ENCODE results near the gene PBRM1.

PBRM1 gene

DNA sequence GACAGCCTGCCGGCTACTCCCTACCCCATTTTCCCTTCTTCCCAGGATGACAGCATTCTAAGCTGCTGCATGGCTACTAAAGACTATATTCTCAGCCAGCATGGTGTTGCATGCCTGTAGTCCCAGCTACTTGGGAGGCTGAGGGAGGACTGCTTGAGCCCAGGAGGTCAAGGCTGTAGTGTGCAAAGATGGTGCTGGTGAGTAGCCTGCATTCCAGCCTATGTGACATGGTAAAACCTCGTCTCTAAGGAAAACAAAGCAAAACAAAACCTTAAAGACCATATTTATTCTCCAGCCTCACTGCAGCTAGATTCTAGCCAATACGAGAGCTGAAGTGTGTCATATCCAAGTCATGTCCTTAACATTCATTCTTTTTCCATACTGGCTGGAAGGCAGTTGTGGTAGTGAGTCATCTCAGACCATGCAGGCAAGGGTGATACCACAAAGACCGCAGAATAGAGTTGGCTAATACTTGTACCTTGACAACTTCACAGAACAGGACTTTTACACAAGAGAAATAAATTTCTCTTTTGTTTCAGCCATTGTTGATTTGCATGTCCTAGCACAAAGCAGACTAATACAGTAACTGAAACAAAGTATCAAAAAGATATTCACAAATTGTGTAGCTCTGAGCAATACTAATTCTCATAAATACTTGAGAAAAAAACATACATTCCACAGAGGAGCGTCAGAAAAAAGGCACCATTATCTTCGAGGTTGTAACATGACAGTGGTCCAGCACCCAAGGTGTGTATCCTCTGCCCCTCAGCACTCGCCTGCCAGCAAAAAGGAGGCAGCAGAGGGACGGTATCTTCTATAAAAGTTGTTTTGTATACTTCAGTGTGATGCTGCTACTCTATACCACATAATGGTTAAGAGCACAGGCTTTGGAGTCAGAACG lies 14.8 kb downstream of the PBRM1 start:
- no peak for TF ChIP-seq EZH2 (IDR thresholded peaks at IDR 0.05)
- no peak for TF ChIP-seq POLR2AphosphoS5 (IDR thresholded peaks at IDR 0.05; ENCODE audit: borderline replicate concordance, low read depth, low read length)
- TF ChIP-seq FOXP2 (optimal IDR thresholded peaks at IDR 0.05; ENCODE audit: control extremely low read depth, extremely low read length, insufficient read depth), result no peak
- H3K4me3 ChIP-seq, result no peak overlapping the region
- H3K9ac ChIP-seq (ENCODE audit: insufficient read length), result no peak overlapping the region

GRCh38 chr3:52663098-52663497 lies 22.6 kb downstream of the PBRM1 start:
- H3K27ac ChIP-seq, result no peak overlapping the region
- H3K4me3 ChIP-seq, result no peak overlapping the region
- H3K9me3 ChIP-seq (ENCODE audit: low read depth, low read length), result no peaks in the 10 kb centered on the region
- no peak for DNase-seq (ENCODE audit: low read depth, low spot score)
- TF ChIP-seq FOXP2 (optimal IDR thresholded peaks at IDR 0.05; ENCODE audit: control extremely low read depth, extremely low read length, insufficient read depth), result no peak
- TF ChIP-seq EZH2 (IDR thresholded peaks at IDR 0.05), result no peak
- TF ChIP-seq POLR2AphosphoS5 (IDR thresholded peaks at IDR 0.05; ENCODE audit: borderline replicate concordance, low read depth, low read length), result no peak
- peaks cover 48% of the 10 kb centered on the region for H3K36me3 ChIP-seq (ENCODE audit: insufficient read depth, low read length)
- H3K9ac ChIP-seq (ENCODE audit: insufficient read length), result no peak overlapping the region

More for the DNA sequence above, 14.8 kb downstream of the PBRM1 start:
- Histone ChIP-seq H3K36me3 (ENCODE audit: insufficient read depth, low read length) (peaks cover 44% of the 10 kb centered on the region), H3K27ac (no peak overlapping the region), H3K9me3 (ENCODE audit: low read depth, low read length) (no peaks in the 10 kb centered on the region)
- DNase-seq (ENCODE audit: low read depth, low spot score), result no peak

DNA sequence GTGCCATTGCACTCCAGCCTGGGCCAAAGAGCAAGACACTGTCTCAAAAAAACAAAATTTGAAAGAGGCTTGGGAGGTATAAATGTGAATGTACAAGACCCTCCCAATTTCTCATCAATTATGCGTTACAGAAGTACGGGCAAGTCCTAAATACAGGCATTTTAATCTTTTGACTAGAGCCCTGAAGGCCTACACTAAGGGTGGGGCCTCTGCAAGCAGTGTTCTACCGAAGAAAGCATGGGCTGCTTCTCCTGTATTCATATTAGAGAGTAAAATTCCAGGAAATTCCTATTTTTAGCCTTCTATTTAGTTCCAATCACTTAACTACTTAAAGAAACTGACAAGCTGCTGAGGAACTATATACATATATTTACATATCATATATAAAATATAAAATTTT lies 25.7 kb downstream of the PBRM1 start:
- no peak overlapping the region for H3K27ac ChIP-seq
- TF ChIP-seq POLR2AphosphoS5 (IDR thresholded peaks at IDR 0.05; ENCODE audit: borderline replicate concordance, low read depth, low read length), result no peak
- no peak for TF ChIP-seq FOXP2 (optimal IDR thresholded peaks at IDR 0.05; ENCODE audit: control extremely low read depth, extremely low read length, insufficient read depth)
- TF ChIP-seq EZH2 (IDR thresholded peaks at IDR 0.05), result no peak
- no peak overlapping the region for H3K9ac ChIP-seq (ENCODE audit: insufficient read length)
- H3K9me3 ChIP-seq (ENCODE audit: low read depth, low read length), result no peaks in the 10 kb centered on the region
- H3K4me3 ChIP-seq, result no peak overlapping the region
- peaks cover 54% of the 10 kb centered on the region for H3K36me3 ChIP-seq (ENCODE audit: insufficient read depth, low read length)
- no peak for DNase-seq (ENCODE audit: low read depth, low spot score)

- Histone ChIP-seq H3K9ac (ENCODE audit: insufficient read length) (no peak overlapping the region), H3K36me3 (ENCODE audit: insufficient read depth, low read length) (peaks cover 43% of the 10 kb centered on the region), H3K4me3 (no peak overlapping the region), H3K27ac (no peak overlapping the region), H3K9me3 (ENCODE audit: low read depth, low read length) (no peaks in the 10 kb centered on the region)
- TF ChIP-seq FOXP2 (optimal IDR thresholded peaks at IDR 0.05; ENCODE audit: control extremely low read depth, extremely low read length, insufficient read depth) (no peak), POLR2AphosphoS5 (IDR thresholded peaks at IDR 0.05; ENCODE audit: borderline replicate concordance, low read depth, low read length) (no peak), EZH2 (IDR thresholded peaks at IDR 0.05) (no peak)
- no peak for DNase-seq (ENCODE audit: low read depth, low spot score)
Observed at GRCh38 chr3:52655895-52656294, 29.8 kb downstream of the PBRM1 start.

DNA sequence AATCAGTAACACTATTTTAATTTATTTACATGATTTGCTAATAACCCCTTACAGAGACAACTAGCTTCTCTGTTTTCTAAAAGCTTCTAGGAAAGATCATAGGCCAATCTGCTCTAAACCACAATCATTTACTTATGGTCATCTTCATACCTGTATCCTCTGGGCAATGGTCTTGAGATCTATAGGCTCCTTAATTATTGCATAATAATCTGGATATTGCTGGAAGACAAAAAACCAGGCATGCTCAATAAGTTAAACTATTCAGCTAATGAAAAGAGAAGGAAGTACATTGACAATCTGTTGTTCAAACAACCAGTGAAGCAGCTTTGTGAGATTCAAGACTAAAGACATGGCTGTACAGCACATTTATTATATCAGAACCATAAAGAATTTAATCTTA lies 34.1 kb downstream of the PBRM1 start:
- H3K9me3 ChIP-seq (ENCODE audit: low read depth, low read length), result no peaks in the 10 kb centered on the region
- peaks cover 48% of the 10 kb centered on the region for H3K36me3 ChIP-seq (ENCODE audit: insufficient read depth, low read length)
- no peak for TF ChIP-seq EZH2 (IDR thresholded peaks at IDR 0.05)
- TF ChIP-seq POLR2AphosphoS5 (IDR thresholded peaks at IDR 0.05; ENCODE audit: borderline replicate concordance, low read depth, low read length), result no peak
- no peak for TF ChIP-seq FOXP2 (optimal IDR thresholded peaks at IDR 0.05; ENCODE audit: control extremely low read depth, extremely low read length, insufficient read depth)
- DNase-seq (ENCODE audit: low read depth, low spot score), result no peak
- no peak overlapping the region for H3K4me3 ChIP-seq
- no peak overlapping the region for H3K9ac ChIP-seq (ENCODE audit: insufficient read length)
- no peak overlapping the region for H3K27ac ChIP-seq

GRCh38 chr3:52650439-52650838 lies 35.3 kb downstream of the PBRM1 start:
- Histone ChIP-seq H3K27ac (no peak overlapping the region), H3K9me3 (ENCODE audit: low read depth, low read length) (no peaks in the 10 kb centered on the region), H3K4me3 (no peak overlapping the region), H3K36me3 (ENCODE audit: insufficient read depth, low read length) (peaks cover 49% of the 10 kb centered on the region), H3K9ac (ENCODE audit: insufficient read length) (no peak overlapping the region)
- no peak for DNase-seq (ENCODE audit: low read depth, low spot score)
- TF ChIP-seq POLR2AphosphoS5 (IDR thresholded peaks at IDR 0.05; ENCODE audit: borderline replicate concordance, low read depth, low read length), result no peak
- no peak for TF ChIP-seq EZH2 (IDR thresholded peaks at IDR 0.05)
- no peak for TF ChIP-seq FOXP2 (optimal IDR thresholded peaks at IDR 0.05; ENCODE audit: control extremely low read depth, extremely low read length, insufficient read depth)

DNA sequence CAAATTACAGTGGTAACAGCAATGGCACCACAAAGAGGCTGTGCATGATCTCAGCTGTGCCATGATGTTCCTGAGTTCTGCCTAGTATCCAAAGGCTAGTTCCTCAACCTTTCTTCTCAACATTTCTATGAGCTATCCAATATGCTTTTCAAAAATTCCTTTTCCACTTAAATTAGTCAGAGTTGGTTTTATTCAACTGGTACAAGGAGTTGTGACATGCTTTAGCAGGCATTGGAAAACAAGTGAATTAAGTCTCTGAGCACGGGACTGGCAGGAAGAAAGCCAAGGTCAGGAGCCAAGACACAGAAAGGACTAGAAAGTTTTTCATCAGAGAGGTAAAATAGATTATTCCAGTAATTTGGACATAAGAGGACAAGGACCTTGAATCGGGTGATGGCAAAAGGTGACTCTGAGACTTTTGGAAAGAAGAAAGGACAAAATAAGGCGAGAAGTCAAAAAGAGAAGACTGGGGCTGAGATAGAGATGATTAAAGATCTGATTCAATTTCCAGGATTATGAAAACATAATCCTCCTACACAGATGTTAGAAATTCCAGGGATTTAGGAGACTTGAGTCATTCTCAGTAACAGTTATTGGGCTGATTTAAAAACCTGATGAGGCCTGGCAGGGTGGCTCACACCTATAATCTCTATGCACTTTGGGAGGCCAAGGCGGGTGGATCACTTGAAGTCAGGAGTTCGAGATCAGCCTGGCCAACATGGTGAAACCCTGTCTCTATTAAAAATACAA lies 36.1 kb downstream of the PBRM1 start:
- H3K9ac ChIP-seq (ENCODE audit: insufficient read length), result no peak overlapping the region
- TF ChIP-seq FOXP2 (optimal IDR thresholded peaks at IDR 0.05; ENCODE audit: control extremely low read depth, extremely low read length, insufficient read depth) (no peak), EZH2 (IDR thresholded peaks at IDR 0.05) (no peak), POLR2AphosphoS5 (IDR thresholded peaks at IDR 0.05; ENCODE audit: borderline replicate concordance, low read depth, low read length) (no peak)
- H3K4me3 ChIP-seq, result no peak overlapping the region
- H3K27ac ChIP-seq, result no peak overlapping the region
- DNase-seq (ENCODE audit: low read depth, low spot score), result no peak
- peaks cover 51% of the 10 kb centered on the region for H3K36me3 ChIP-seq (ENCODE audit: insufficient read depth, low read length)
- no peaks in the 10 kb centered on the region for H3K9me3 ChIP-seq (ENCODE audit: low read depth, low read length)

DNA sequence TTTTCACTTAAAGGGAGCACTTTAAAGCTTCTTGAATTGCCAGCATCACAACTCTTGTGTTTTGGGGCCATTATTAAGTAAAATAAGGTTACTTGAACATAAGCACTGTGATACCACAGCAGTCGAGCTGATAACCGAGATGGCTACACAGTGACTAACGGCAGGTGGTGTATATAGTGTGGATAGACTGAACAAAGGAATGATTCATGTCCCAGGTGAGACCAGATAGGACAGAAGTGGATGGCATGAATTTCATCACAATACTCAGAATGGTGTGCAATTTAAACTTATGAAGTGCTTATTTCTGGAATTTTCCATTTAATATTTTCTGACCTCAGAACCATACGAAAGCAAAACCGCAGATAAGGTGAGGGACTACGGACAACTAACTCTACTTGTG lies 40.2 kb downstream of the PBRM1 start:
- H3K36me3 ChIP-seq (ENCODE audit: insufficient read depth, low read length), result peaks cover 47% of the 10 kb centered on the region

More for the DNA sequence above, 40.2 kb downstream of the PBRM1 start:
- Histone ChIP-seq H3K9ac (ENCODE audit: insufficient read length) (no peak overlapping the region), H3K27ac (no peak overlapping the region), H3K4me3 (no peak overlapping the region), H3K9me3 (ENCODE audit: low read depth, low read length) (no peaks in the 10 kb centered on the region)
- DNase-seq (ENCODE audit: low read depth, low spot score), result no peak
- TF ChIP-seq EZH2 (IDR thresholded peaks at IDR 0.05) (no peak), FOXP2 (optimal IDR thresholded peaks at IDR 0.05; ENCODE audit: control extremely low read depth, extremely low read length, insufficient read depth) (no peak), POLR2AphosphoS5 (IDR thresholded peaks at IDR 0.05; ENCODE audit: borderline replicate concordance, low read depth, low read length) (no peak)

Data from SK-N-MC (cell line).